BLaER1 (cell line): ENCODE data around the gene DNAJB14.
A peak's percentile ranks its signal among the peaks of the same experiment; 100 is the strongest.

Experiments
- H3K27ac ChIP-seq: shearing (Covaris generic); formaldehyde crosslinking; 2 replicates; pipeline ENCODE4 v1.8.1; 2022
- H3K27me3 ChIP-seq: shearing (Covaris generic); formaldehyde crosslinking; 2 replicates; pipeline ENCODE4 v1.8.1; 2022
- H3K36me3 ChIP-seq: shearing (Covaris generic); formaldehyde crosslinking; 2 replicates; pipeline ENCODE4 v1.8.1; 2022
- H3K4me1 ChIP-seq: shearing (Covaris generic); formaldehyde crosslinking; 2 replicates; pipeline ENCODE4 v1.8.1; 2022
- H3K4me2 ChIP-seq: shearing (Covaris generic); formaldehyde crosslinking; 2 replicates; pipeline ENCODE4 v1.8.1; 2022
- H3K4me3 ChIP-seq: shearing (Covaris generic); formaldehyde crosslinking; 2 replicates; pipeline ENCODE4 v1.8.1; 2022
- H3K9ac ChIP-seq: shearing (Covaris generic); formaldehyde crosslinking; 2 replicates; pipeline ENCODE4 v1.8.1; 2022
- H3K9me3 ChIP-seq: shearing (Covaris generic); formaldehyde crosslinking; 2 replicates; pipeline ENCODE4 v1.8.1; 2022
- H4K20me1 ChIP-seq: shearing (Covaris generic); formaldehyde crosslinking; 2 replicates; pipeline ENCODE4 v1.8.1; 2022
- Cebpa-rat ChIP-seq: shearing (Covaris generic); IDR thresholded peaks from 2 replicates; pipeline ENCODE4 v1.8.1; 2022

DNAJB14 gene

GRCh38 chr4:99856166-99856565 is 90.3 kb downstream of the DNAJB14 start:
- Histone ChIP-seq H3K4me1 (peaks cover 15% of the 10 kb centered on the region), H3K9me3 (no peaks in the 10 kb centered on the region), H3K9ac (no peak overlapping the region), H3K36me3 (no peaks in the 10 kb centered on the region), H3K27me3 (no peaks in the 10 kb centered on the region), H4K20me1 (no peaks in the 10 kb centered on the region), H3K27ac (no peak overlapping the region), H3K4me2 (peak overlapping the region; percentile 15; the same call in 1 of the 2 replicates), H3K4me3 (no peak overlapping the region)
- no peak for TF ChIP-seq Cebpa-rat

DNA sequence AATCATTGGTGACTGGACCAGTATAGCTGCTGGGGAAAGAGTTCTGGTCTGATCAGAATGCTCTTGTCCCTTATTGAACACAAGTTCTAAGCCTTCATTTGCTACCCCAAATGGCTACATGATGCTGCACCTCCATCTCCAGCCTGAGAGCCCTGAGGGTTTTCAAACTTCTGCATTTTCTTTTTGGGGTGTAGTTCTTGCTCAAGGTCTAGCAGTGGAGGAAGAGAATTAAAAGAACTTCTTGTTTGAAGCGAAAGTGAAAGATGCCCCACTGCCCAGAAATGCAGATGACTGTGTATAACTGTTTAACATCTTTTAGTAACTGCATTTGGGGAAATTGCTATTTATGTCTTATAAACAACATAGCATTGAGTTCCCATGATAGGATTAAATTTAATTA is 90.7 kb downstream of the DNAJB14 start:
- Histone ChIP-seq H3K4me1 (peaks cover 15% of the 10 kb centered on the region), H3K4me2 (peak overlapping the region; percentile 15; the same call in 1 of the 2 replicates)

DNA sequence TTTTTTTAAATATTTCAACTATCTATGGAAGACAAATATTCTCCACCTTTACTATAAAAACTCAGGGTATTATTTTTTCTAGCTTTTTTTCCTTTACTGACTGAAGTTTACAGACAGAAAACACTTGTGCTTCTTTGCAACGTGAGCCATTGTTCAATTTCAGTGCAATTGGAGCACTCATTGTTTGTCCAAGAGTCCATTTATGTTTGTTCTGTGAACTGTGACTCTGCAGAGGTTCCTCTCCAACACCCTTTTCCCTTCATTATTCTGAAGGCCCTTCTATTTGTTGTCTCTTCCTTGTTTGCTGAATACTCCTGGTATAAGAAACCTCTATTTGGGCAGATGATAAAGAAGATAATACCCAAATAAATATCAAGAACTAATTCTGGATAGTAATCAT is 92.4 kb downstream of the DNAJB14 start:
- H3K27ac ChIP-seq: no peak overlapping the region
- peaks cover 8% of the 10 kb centered on the region; the same call in 1 of the 2 replicates for H3K4me1 ChIP-seq
- no peak overlapping the region for H3K4me3 ChIP-seq
- H3K4me2 ChIP-seq: no peak overlapping the region
- no peak for TF ChIP-seq Cebpa-rat
- H3K9ac ChIP-seq: no peak overlapping the region
- no peaks in the 10 kb centered on the region for H3K36me3 ChIP-seq
- no peaks in the 10 kb centered on the region for H3K27me3 ChIP-seq
- no peaks in the 10 kb centered on the region for H4K20me1 ChIP-seq
- H3K9me3 ChIP-seq: no peaks in the 10 kb centered on the region

More for the DNA sequence above, 90.7 kb downstream of the DNAJB14 start:
- H4K20me1 ChIP-seq: no peaks in the 10 kb centered on the region
- H3K4me3 ChIP-seq: no peak overlapping the region
- no peak overlapping the region for H3K9ac ChIP-seq
- H3K27me3 ChIP-seq: no peaks in the 10 kb centered on the region
- no peak overlapping the region for H3K27ac ChIP-seq
- no peak for TF ChIP-seq Cebpa-rat
- no peaks in the 10 kb centered on the region for H3K9me3 ChIP-seq
- no peaks in the 10 kb centered on the region for H3K36me3 ChIP-seq

DNA sequence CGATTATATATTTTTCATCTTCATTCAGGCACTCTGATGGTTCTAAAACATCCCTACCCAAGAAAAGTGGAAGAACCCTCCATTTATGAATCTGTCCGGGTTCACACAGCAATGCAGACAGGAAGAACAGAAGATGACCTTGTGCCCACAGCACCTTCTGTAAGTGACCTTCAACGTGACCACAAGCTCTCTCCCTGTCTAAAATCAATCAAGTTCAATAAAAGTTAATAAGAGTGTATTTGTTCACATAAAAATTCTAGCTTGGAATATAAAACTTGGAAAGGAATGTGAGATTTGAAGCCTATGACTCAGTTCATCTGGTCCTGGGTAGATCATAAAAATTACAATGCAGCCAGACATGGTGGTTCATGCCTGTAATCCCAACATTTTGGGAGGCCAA is 93.2 kb downstream of the DNAJB14 start:
- no peak for TF ChIP-seq Cebpa-rat
- Histone ChIP-seq H4K20me1 (no peaks in the 10 kb centered on the region), H3K4me1 (peaks cover 8% of the 10 kb centered on the region; the same call in 1 of the 2 replicates), H3K9ac (no peak overlapping the region), H3K4me3 (no peak overlapping the region), H3K27me3 (no peaks in the 10 kb centered on the region), H3K36me3 (no peaks in the 10 kb centered on the region), H3K9me3 (no peaks in the 10 kb centered on the region), H3K27ac (no peak overlapping the region), H3K4me2 (no peak overlapping the region)

GRCh38 chr4:99852199-99852749 is 94.1 kb downstream of the DNAJB14 start:
- Histone ChIP-seq H3K4me3 (no peak overlapping the region), H3K4me2 (no peak overlapping the region), H3K27ac (no peak overlapping the region), H4K20me1 (no peaks in the 10 kb centered on the region), H3K4me1 (peaks cover 14% of the 10 kb centered on the region), H3K9ac (no peak overlapping the region), H3K27me3 (no peaks in the 10 kb centered on the region), H3K9me3 (no peaks in the 10 kb centered on the region), H3K36me3 (no peaks in the 10 kb centered on the region)
- TF ChIP-seq Cebpa-rat: no peak

DNA sequence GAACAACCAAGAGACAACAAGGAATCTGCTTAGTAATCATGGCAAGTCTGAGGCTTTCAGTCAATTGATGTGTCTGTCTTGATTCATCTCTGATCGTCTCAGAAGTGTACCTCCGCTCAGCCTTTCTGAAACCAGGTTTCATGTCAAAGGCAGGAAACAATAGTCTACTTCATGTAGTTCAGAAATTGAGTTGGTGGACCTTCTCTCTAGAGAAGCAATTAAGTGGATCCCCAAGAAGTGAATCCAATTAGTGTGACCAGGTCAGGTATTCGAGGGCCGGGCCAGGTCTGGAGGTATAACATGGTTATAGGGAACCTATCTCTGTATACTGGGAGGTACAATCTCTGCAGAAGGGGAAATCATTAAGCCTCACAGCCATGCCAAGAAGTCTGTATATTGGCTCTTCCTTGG is 97.8 kb downstream of the DNAJB14 start:
- Histone ChIP-seq H3K9me3 (peaks cover 3% of the 10 kb centered on the region; the same call in 1 of the 2 replicates), H4K20me1 (no peaks in the 10 kb centered on the region), H3K27me3 (no peaks in the 10 kb centered on the region), H3K4me3 (no peak overlapping the region), H3K27ac (no peak overlapping the region), H3K4me2 (no peak overlapping the region), H3K9ac (no peak overlapping the region), H3K4me1 (peaks cover 11% of the 10 kb centered on the region), H3K36me3 (no peaks in the 10 kb centered on the region)
- TF ChIP-seq Cebpa-rat: no peak

DNA sequence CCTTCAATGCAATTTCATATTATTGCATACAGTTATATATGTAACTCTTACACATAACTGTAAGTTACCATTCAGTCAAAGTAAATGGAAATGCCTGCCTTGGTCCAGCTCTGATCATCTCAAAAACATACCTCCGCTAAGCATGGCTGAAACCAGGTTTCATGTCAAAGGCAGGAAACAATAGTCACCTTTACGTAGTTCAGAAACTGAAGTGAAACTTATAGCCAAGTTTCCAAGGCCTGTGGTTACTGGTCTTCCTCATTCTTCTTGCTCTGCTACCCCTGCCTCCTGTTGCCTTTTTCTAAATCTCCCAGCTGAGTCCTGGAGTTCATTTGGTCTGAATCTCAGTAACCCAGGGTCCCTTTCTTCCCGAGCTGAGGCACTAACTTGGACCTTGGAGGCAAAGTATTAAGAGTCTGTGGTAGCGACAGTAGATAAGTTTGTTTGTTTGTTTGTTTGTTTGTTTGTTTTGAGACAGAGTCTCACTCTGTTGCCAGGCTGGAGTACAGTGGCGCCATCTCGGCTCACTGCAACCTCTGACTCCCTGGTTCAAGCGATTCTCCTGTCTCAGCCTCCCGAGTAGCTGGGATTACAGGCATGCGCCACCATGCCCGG is 98.9 kb downstream of the DNAJB14 start:
- no peaks in the 10 kb centered on the region for H3K36me3 ChIP-seq
- TF ChIP-seq Cebpa-rat: no peak
- H4K20me1 ChIP-seq: no peaks in the 10 kb centered on the region
- no peak overlapping the region for H3K4me3 ChIP-seq
- no peaks in the 10 kb centered on the region for H3K27me3 ChIP-seq
- peaks cover 3% of the 10 kb centered on the region; the same call in 1 of the 2 replicates for H3K9me3 ChIP-seq
- no peak overlapping the region for H3K9ac ChIP-seq
- no peak overlapping the region for H3K27ac ChIP-seq
- H3K4me2 ChIP-seq: 0 out of 2 replicates have a peak overlapping the region, but pooled peaks have one; percentile 6
- H3K4me1 ChIP-seq: peaks cover 11% of the 10 kb centered on the region

DNA sequence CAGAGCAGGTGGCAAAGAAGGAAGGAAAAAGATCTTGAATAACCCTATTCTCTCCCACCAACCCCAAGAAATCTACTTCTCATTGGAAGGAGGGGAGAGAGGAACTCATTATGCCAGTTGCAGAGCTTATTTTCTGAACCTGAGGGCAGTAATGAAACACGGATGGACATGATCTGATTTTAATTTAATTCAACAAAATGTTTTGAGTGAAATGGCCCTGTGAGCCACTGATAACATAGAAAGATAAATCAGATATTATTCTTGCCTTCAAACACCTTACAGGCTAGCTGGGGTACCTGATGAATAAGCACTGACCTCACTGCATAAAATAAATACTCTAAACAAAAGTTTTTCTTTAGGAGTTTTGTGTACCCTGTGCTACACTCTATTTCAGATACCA is 99.5 kb downstream of the DNAJB14 start:
- H3K4me2 ChIP-seq: no peak overlapping the region
- no peak overlapping the region for H3K4me3 ChIP-seq
- H4K20me1 ChIP-seq: no peaks in the 10 kb centered on the region
- peaks cover 11% of the 10 kb centered on the region for H3K4me1 ChIP-seq
- TF ChIP-seq Cebpa-rat: no peak
- H3K27me3 ChIP-seq: no peaks in the 10 kb centered on the region
- no peaks in the 10 kb centered on the region for H3K36me3 ChIP-seq
- H3K9me3 ChIP-seq: peaks cover 3% of the 10 kb centered on the region; the same call in 1 of the 2 replicates
- H3K27ac ChIP-seq: no peak overlapping the region
- H3K9ac ChIP-seq: no peak overlapping the region
